22Rv1 (cell line): ENCODE data around the gene GPAT3.

ENCODE experiments used
- CTCF ChIP-seq: fragments of 450-650 bp; IDR thresholded peaks from 2 replicates; pipeline ENCODE4 v1.5.1; 2017; ENCODE audit warnings: mild to moderate bottlenecking
- ZFX ChIP-seq: fragments of 450-650 bp; IDR thresholded peaks from 2 replicates; pipeline ENCODE4 v1.6.1; 2017; ENCODE audit warnings: antibody characterized with exemption, borderline replicate concordance

- no peak for TF ChIP-seq CTCF
- no peak for TF ChIP-seq ZFX
Measured at GRCh38 chr4:83606460-83606859, 70.6 kb downstream of the GPAT3 start.
